IMR-90 (cell line): ENCODE measurements around the gene RTP4. TPM values are rescaled to one million over a fixed set of nuclear protein-coding genes. Genes with fewer than 3 reads are reported as not detected.

ENCODE experiments used
- ATAC-seq: fragments of 200-7000 bp; cut with Tn5 transposase; 2 replicates; pipeline ENCODE4 v1.9.1; 2020; ENCODE audit warnings: low read depth, mild to moderate bottlenecking, moderate library complexity
- BruUV-seq: library from RNA; stranded (reverse); fragments of 400-500 nt; replicated peaks from 2 replicates; lab custom pipeline; 2021; lab: Mats Ljungman, UMichigan
- CTCF ChIA-PET: fragments of 300-600 bp; formaldehyde crosslinking; extraction: SDS; loops from one replicate; lab custom pipeline; 2021; ENCODE audit warnings: antibody characterized with exemption; lab: Yijun Ruan, JAX
- POLR2A ChIA-PET: fragments of 300-600 bp; sonication (Branson Sonifier 250); formaldehyde crosslinking; loops from one replicate; lab custom pipeline; 2022; ENCODE audit warnings: antibody characterized with exemption; ENCODE audit not compliant: unreplicated experiment; lab: Charles Lee
- DNase-seq: peaks from one replicate; pipeline ENCODE4 v3.0.0; 2013
- H2AFZ ChIP-seq: replicated peaks from 2 replicates; pipeline ENCODE3; 2013; ENCODE audit warnings: low read length, mild to moderate bottlenecking; ENCODE audit not compliant: poor library complexity
- H2AK5ac ChIP-seq: 2 replicates; pipeline ENCODE4 v1.6.1; 2013; ENCODE audit warnings: low read depth, low read length, inconsistent platforms
- H2AK9ac ChIP-seq: replicated peaks from 2 replicates; pipeline ENCODE3; 2013; ENCODE audit warnings: mild to moderate bottlenecking, low read depth, low read length, moderate library complexity; ENCODE audit not compliant: poor library complexity
- H2BK120ac ChIP-seq: 2 replicates; pipeline ENCODE4 v1.6.1; 2013; ENCODE audit warnings: low read depth, low read length, inconsistent platforms
- H2BK15ac ChIP-seq: 3 replicates; pipeline ENCODE4 v1.6.1; 2013; ENCODE audit warnings: low read depth, low read length, inconsistent platforms
- H2BK20ac ChIP-seq: 2 replicates; pipeline ENCODE4 v1.6.1; 2013; ENCODE audit warnings: low read depth, mild to moderate bottlenecking, inconsistent platforms, low read length, moderate library complexity
- H2BK5ac ChIP-seq: 2 replicates; pipeline ENCODE4 v1.6.1; 2013; ENCODE audit warnings: mild to moderate bottlenecking, low read depth, low read length, inconsistent platforms; ENCODE audit not compliant: poor library complexity, severe bottlenecking
- H3K14ac ChIP-seq: replicated peaks from 2 replicates; pipeline ENCODE4 v1.6.1; 2013; ENCODE audit warnings: low read depth, low read length, inconsistent platforms
- H3K18ac ChIP-seq: 2 replicates; pipeline ENCODE4 v1.6.1; 2013; ENCODE audit warnings: low read depth, low read length, control low read depth
- H3K23ac ChIP-seq: 2 replicates; pipeline ENCODE4 v1.6.1; 2013; ENCODE audit warnings: low read depth, low read length, inconsistent platforms
- H3K27ac ChIP-seq: 2 replicates; pipeline ENCODE4 v1.5.1; 2013; ENCODE audit warnings: mild to moderate bottlenecking, control low read depth, low read length; ENCODE audit not compliant: insufficient read depth
- H3K27me3 ChIP-seq: 2 replicates; pipeline ENCODE4 v1.6.1; 2013; ENCODE audit warnings: low read length; ENCODE audit not compliant: control insufficient read depth, insufficient read depth
- H3K36me3 ChIP-seq: 2 replicates; pipeline ENCODE4 v1.6.1; 2013; ENCODE audit warnings: low read length, mixed read lengths; ENCODE audit not compliant: control insufficient read depth, insufficient read depth
- H3K4ac ChIP-seq: 2 replicates; pipeline ENCODE4 v1.6.1; 2013; ENCODE audit warnings: low read depth, low read length, inconsistent platforms
- H3K4me1 ChIP-seq: 2 replicates; pipeline ENCODE4 v1.6.1; 2013; ENCODE audit warnings: low read length, mixed read lengths; ENCODE audit not compliant: control insufficient read depth, insufficient read depth
- H3K4me2 ChIP-seq: 2 replicates; pipeline ENCODE4 v1.6.1; 2013; ENCODE audit warnings: low read depth, mild to moderate bottlenecking, control low read depth, low read length, moderate library complexity
- H3K4me3 ChIP-seq: 2 replicates; pipeline ENCODE4 v1.5.1; 2013; ENCODE audit warnings: low read depth, mild to moderate bottlenecking, control low read depth, low read length, moderate library complexity; ENCODE audit not compliant: insufficient read depth
- H3K56ac ChIP-seq: 2 replicates; pipeline ENCODE4 v1.6.1; 2013; ENCODE audit warnings: low read length, inconsistent platforms; ENCODE audit not compliant: insufficient read depth; ENCODE audit errors: extremely low read depth
- H3K79me1 ChIP-seq, 2 experiments: 2 replicates each; pipeline ENCODE4 v1.6.1; 2013; ENCODE audit warnings: low read length in 2 of 2, inconsistent platforms in 1 of 2, low read depth in 1 of 2
- H3K9ac ChIP-seq: 2 replicates; pipeline ENCODE4 v1.6.1; 2013; ENCODE audit warnings: low read depth, low read length, control low read depth
- H3K9me1 ChIP-seq: 2 replicates; pipeline ENCODE4 v1.6.1; 2013; ENCODE audit warnings: low read length, inconsistent platforms; ENCODE audit not compliant: insufficient read depth
- H3K9me3 ChIP-seq: 2 replicates; pipeline ENCODE4 v1.6.1; 2013; ENCODE audit warnings: low read length; ENCODE audit not compliant: control insufficient read depth, insufficient read depth
- H4K20me1 ChIP-seq: 2 replicates; pipeline ENCODE4 v1.6.1; 2013; ENCODE audit warnings: low read length, inconsistent platforms; ENCODE audit not compliant: insufficient read depth
- H4K5ac ChIP-seq: 2 replicates; pipeline ENCODE4 v1.6.1; 2013; ENCODE audit warnings: mild to moderate bottlenecking, low read depth, low read length, control low read depth
- H4K8ac ChIP-seq, 2 experiments: 2 replicates each; pipeline ENCODE4 v1.6.1; 2013; ENCODE audit warnings: low read depth in 2 of 2, low read length in 2 of 2, control low read depth in 1 of 2, inconsistent platforms in 1 of 2
- H4K91ac ChIP-seq: 2 replicates; pipeline ENCODE4 v1.6.1; 2013; ENCODE audit warnings: low read depth, low read length, inconsistent platforms; ENCODE audit not compliant: insufficient read depth
- CHD1 ChIP-seq: IDR thresholded peaks from 2 replicates; pipeline ENCODE4 v1.6.1; 2012; ENCODE audit warnings: low read depth, low read length, improper control_type of control experiment
- MAFK ChIP-seq: IDR thresholded peaks from 2 replicates; pipeline ENCODE4 v1.6.1; 2012; ENCODE audit warnings: low read depth, low read length, improper control_type of control experiment
- NFE2L2 ChIP-seq: fragments of 150-350 bp; IDR thresholded peaks from 2 replicates; pipeline ENCODE4 v1.6.1; 2016; ENCODE audit warnings: low read depth, mild to moderate bottlenecking, low read length
- POLR2A ChIP-seq: IDR thresholded peaks from 2 replicates; pipeline ENCODE4 v1.6.1; 2012; ENCODE audit warnings: mild to moderate bottlenecking, low read depth, low read length
- USF2 ChIP-seq: fragments of 150-350 bp; IDR thresholded peaks from 2 replicates; pipeline ENCODE4 v1.6.1; 2017; ENCODE audit warnings: mild to moderate bottlenecking, antibody characterized with exemption, low read length, low read depth
- WGBS, 2 experiments: methylation state at CpG; one replicate each; pipeline versions ENCODE4 v1.1.5 to v1.1.7; 2013; ENCODE audit warnings: missing lambda C conversion rate in 2 of 2; ENCODE audit not compliant: insufficient read length in 1 of 2; ENCODE audit errors: extremely low coverage in 2 of 2; 5-methylcytosine and 5-hydroxymethylcytosine counted together
- dilution Hi-C: fragments of 300-500 bp; cut with HindIII; formaldehyde crosslinking; loops from one replicate; pipeline ENCODE4 v1.14.3; 2018; ENCODE audit warnings: low sequenced_read_pairs; ENCODE audit not compliant: unreplicated experiment
- in situ Hi-C: fragments of 300-500 bp; cut with MboI; formaldehyde crosslinking; loops from 3 replicates; pipeline ENCODE4 v1.14.3; 2019; ENCODE audit warnings: low sequenced_read_pairs, inconsistent platforms, mixed read lengths
- intact Hi-C: fragments of 100-400 bp; cut with micrococcal nuclease; formaldehyde crosslinking; loops from 2 replicates; pipeline ENCODE4 v1.10.0; 2022
- polyA plus RNA-seq, 3 experiments: library from polyadenylated mRNA; depleted of rRNA; stranded (reverse); fragments of >200 nt; gene quantifications; 2 replicates each; pipeline ENCODE4 v1.2.3, GENCODE V29; 2012; ENCODE audit warnings: low replicate concordance in 1 of 3
- total RNA-seq: library from RNA; depleted of rRNA; stranded (reverse); fragments of >200 nt; gene quantifications from 2 replicates; pipeline ENCODE4 v1.2.3, GENCODE V29; 2012

Gene RTP4
- total and polyA plus RNA-seq, 2 of the 4 experiments (the other 2 are of a cell fraction), result not detected

GRCh38 chr3:187340578-187340977 lies 27.6 kb upstream of the RTP4 start:
- Histone ChIP-seq H3K4me2 (no peak overlapping the region), H3K23ac (no peak overlapping the region), H4K8ac (no peak overlapping the region), H3K27me3 (peaks cover 8% of the 10 kb centered on the region), H3K4ac (no peak overlapping the region), H2AFZ (no peak overlapping the region), H3K9ac (no peak overlapping the region), H4K5ac (no peak overlapping the region), H2BK120ac (no peak overlapping the region), H4K91ac (no peak overlapping the region), H3K18ac (no peak overlapping the region), H3K4me1 (no peaks in the 10 kb centered on the region), H3K14ac (no peak overlapping the region), H2BK5ac (no peak overlapping the region), H2BK20ac (no peak overlapping the region), H3K27ac (no peak overlapping the region), H3K4me3 (no peak overlapping the region), H3K9me1 (no peaks in the 10 kb centered on the region), H2BK15ac (no peak overlapping the region), H2AK5ac (no peak overlapping the region), H3K36me3 (no peaks in the 10 kb centered on the region), H4K20me1 (no peaks in the 10 kb centered on the region), H2AK9ac (no peak overlapping the region), H3K56ac (no peak overlapping the region), H3K79me1 (no peaks in the 10 kb centered on the region), H3K9me3 (no peaks in the 10 kb centered on the region)
- no peak for TF ChIP-seq NFE2L2
- no peak for TF ChIP-seq MAFK
- no peak for TF ChIP-seq POLR2A
- TF ChIP-seq USF2, result no peak
- no peak for TF ChIP-seq CHD1
- BruUV-seq, result no TSS peak
- ChIA-PET POLR2A (no interaction called here), CTCF (interaction anchor here (0.6 kb wide), 1 partner anchor 331 kb away, joined by 3 read pairs; no protein-coding TSS in a partner anchor)
- ATAC-seq, result no peak
- no CpG with 5 or more reads among the region's 1 CpG for WGBS, 2 experiments
- DNase-seq, result no peak
- dilution Hi-C loops, result no loop called here
- in situ Hi-C loops, result no loop called here
- intact Hi-C loops, result no loop called here
